Lung (tissue), 12 donors: ENCODE measurements around the gene ALS2CL. TPM values are rescaled to one million over a fixed set of nuclear protein-coding genes. Genes with fewer than 3 reads are reported as not detected.

Experiments
- ATAC-seq: fragments of 200-7000 bp; cut with Tn5 transposase; one replicate; pipeline ENCODE4 v1.9.1; 2020; ENCODE audit warnings: moderate number of reproducible peaks; ENCODE audit not compliant: insufficient read depth, low FRiP score
- DNase-seq, 3 donors: peaks; one replicate each; pipeline ENCODE4 v3.0.0-alpha.2; 2013 to 2017
- H3K27ac ChIP-seq, 2 donors: one replicate each; pipeline ENCODE4 v1.5.1; 2013; ENCODE audit warnings: mild to moderate bottlenecking in 2 of 2, moderate library complexity in 2 of 2, control low read depth in 1 of 2, inconsistent platforms in 1 of 2, low read depth in 1 of 2, low read length in 1 of 2
- H3K27me3 ChIP-seq, 3 donors: one replicate each; pipeline ENCODE4 v1.5.1; 2013; ENCODE audit warnings: low read length in 2 of 3; ENCODE audit not compliant: control insufficient read depth in 3 of 3, insufficient read depth in 3 of 3
- H3K36me3 ChIP-seq, 4 donors: one replicate each; pipeline ENCODE4 v1.5.1; 2013; ENCODE audit warnings: low read length in 4 of 4, mild to moderate bottlenecking in 1 of 4, moderate library complexity in 1 of 4; ENCODE audit not compliant: control insufficient read depth in 4 of 4, insufficient read depth in 4 of 4
- H3K4me1 ChIP-seq, 5 donors: one replicate each; pipeline ENCODE4 v1.5.1; 2013; ENCODE audit warnings: low read length in 5 of 5, mild to moderate bottlenecking in 2 of 5, moderate library complexity in 1 of 5; ENCODE audit not compliant: control insufficient read depth in 5 of 5, insufficient read depth in 5 of 5
- H3K4me3 ChIP-seq: one replicate; pipeline ENCODE4 v1.5.1; 2013; ENCODE audit warnings: mild to moderate bottlenecking, control low read depth, moderate library complexity
- H3K9ac ChIP-seq, 2 donors: one replicate each; pipeline ENCODE4 v1.5.1; 2013; ENCODE audit warnings: low read length in 2 of 2, control low read depth in 1 of 2; ENCODE audit not compliant: insufficient read depth in 1 of 2
- H3K9me3 ChIP-seq, 4 donors: one replicate each; pipeline ENCODE4 v1.5.1; 2013; ENCODE audit warnings: low read length in 3 of 4, mild to moderate bottlenecking in 1 of 4, moderate library complexity in 1 of 4; ENCODE audit not compliant: control insufficient read depth in 4 of 4, insufficient read depth in 3 of 4
- WGBS, 2 donors: extraction: QIAGEN DNeasy Blood & Tissue Kit; methylation state at CpG; one replicate each; pipeline ENCODE4 v1.1.7; 2013; 5-methylcytosine and 5-hydroxymethylcytosine counted together
- polyA plus RNA-seq, 2 donors: library from polyadenylated mRNA; stranded (reverse); fragments of 200-250 nt; gene quantifications; one replicate each; pipeline ENCODE4 v1.2.1, GENCODE V29; 2013
- total RNA-seq, 2 donors: library from RNA; depleted of rRNA in 1 of 2; stranded (reverse); fragments of >200 nt in 1 of 2; gene quantifications; one replicate each; pipeline ENCODE4 v1.2.1, GENCODE V29; 2014 to 2021
- TF ChIP-seq, protein P1 (sequence below): IDR thresholded peaks from 2 replicates; pipeline ENCODE4 v1.5.1; 2012; ENCODE audit warnings: mild to moderate bottlenecking; ENCODE audit errors: control extremely low read depth, extremely low read depth
- donor health status: control.
- donor health status: control.
- donor health status: Bipolar disorder and iron deficiency.
- donor health status: healthy.
- donor health status: DM: yes; HTN: yes; CAD: no.

Gene ALS2CL
- total and polyA plus RNA-seq, 4 donors: 23.6 to 58.5 (median 48.9) TPM

DNA sequence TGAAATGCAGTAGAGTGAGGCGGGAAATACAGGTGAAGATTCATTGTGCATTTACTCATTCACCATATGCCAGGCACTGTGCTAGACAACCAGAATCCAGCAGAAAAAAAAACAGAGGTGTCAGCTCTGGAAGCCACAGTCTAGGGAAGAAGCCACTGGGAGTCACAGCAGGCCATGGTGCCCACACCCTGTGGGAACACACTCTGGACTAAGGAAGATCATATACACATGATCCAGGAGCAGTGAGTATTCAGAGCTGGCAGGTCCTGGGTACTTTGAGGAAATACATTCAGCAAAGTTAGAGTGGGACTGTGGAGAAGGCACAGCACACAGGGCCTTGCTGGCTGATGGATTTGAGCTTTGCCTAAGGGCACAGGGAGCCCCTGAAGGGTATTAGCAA, 66.4 kb downstream of the ALS2CL start:
- Histone ChIP-seq H3K27me3 (no peaks in the 10 kb centered on the region), H3K9ac (no peak overlapping the region), H3K27ac (no peak overlapping the region), H3K4me3 (no peak overlapping the region), H3K36me3 (no peaks in the 10 kb centered on the region), H3K9me3 (no peaks in the 10 kb centered on the region), H3K4me1 (peaks cover 0 to 25% (median 6%) of the 10 kb centered on the region in 5 donors)
- DNase-seq (no peak), ATAC-seq (no peak)
- TF ChIP-seq, protein P1, sequence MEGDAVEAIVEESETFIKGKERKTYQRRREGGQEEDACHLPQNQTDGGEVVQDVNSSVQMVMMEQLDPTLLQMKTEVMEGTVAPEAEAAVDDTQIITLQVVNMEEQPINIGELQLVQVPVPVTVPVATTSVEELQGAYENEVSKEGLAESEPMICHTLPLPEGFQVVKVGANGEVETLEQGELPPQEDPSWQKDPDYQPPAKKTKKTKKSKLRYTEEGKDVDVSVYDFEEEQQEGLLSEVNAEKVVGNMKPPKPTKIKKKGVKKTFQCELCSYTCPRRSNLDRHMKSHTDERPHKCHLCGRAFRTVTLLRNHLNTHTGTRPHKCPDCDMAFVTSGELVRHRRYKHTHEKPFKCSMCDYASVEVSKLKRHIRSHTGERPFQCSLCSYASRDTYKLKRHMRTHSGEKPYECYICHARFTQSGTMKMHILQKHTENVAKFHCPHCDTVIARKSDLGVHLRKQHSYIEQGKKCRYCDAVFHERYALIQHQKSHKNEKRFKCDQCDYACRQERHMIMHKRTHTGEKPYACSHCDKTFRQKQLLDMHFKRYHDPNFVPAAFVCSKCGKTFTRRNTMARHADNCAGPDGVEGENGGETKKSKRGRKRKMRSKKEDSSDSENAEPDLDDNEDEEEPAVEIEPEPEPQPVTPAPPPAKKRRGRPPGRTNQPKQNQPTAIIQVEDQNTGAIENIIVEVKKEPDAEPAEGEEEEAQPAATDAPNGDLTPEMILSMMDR: no peak
- WGBS, 2 donors: 90 to 100% methylated on average over 1 of the region's 1 CpG

DNA sequence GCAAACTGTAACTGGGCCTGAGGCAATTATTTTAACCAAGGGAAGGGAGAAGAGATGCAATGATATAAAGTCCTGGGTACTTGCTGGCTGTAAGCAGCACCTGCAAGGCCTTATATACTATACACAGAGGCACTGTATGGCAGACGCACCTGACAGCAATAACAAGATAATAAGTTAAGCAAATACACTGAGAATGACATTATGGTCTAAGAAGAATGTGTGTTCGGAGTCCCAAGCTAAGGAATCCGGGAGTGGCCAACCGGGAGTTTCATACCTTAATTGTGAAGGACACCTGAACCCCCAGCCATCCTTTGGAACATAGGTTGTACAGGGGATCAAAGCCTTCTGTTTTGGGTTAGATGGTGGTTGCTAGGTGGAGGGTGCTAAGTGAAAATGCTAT, 67.4 kb downstream of the ALS2CL start:
- H3K4me1 ChIP-seq: peaks cover 0 to 25% (median 6%) of the 10 kb centered on the region in 5 donors
- 85 to 91% methylated on average over 4 of the region's 4 CpGs for WGBS, 2 donors
- ATAC-seq (no peak), DNase-seq (no peak)
- H3K4me3 ChIP-seq: no peak overlapping the region
- H3K36me3 ChIP-seq: no peaks in the 10 kb centered on the region
- H3K9me3 ChIP-seq: no peaks in the 10 kb centered on the region
- no peak overlapping the region for H3K27ac ChIP-seq
- TF ChIP-seq, protein P1: no peak
- H3K9ac ChIP-seq: no peak overlapping the region
- no peaks in the 10 kb centered on the region for H3K27me3 ChIP-seq

DNA sequence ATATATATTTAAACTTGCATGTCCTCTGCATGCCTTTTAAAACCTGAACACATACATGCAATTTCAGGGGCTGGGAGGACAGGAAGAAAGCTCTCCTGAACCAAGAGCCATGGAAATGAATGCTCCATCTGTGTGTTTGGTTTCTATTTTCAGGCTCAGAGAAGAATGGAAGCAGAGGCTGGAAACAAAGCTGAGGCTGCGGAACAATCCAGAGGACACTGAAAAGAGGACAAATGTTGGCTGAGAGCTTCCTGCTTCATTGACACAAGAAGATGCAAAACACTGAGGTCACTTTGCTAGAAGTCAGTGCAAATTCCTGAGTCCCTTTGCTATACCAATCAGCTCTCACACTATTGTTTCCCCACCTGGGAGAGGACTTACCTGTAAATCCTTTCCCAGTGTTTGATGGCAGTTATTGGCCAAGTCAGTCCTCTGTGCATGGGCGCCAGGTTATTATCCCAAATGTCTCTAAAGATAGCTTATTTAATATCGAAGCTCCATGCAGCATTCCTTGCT, 68.4 kb downstream of the ALS2CL start:
- ATAC-seq: no peak
- 89 to 91% methylated on average over 3 of the region's 3 CpGs for WGBS, 2 donors
- H3K4me1 ChIP-seq: peaks cover 0 to 21% (median 5%) of the 10 kb centered on the region in 5 donors
- no peaks in the 10 kb centered on the region for H3K36me3 ChIP-seq
- H3K9me3 ChIP-seq: no peaks in the 10 kb centered on the region
- no peak overlapping the region for H3K27ac ChIP-seq
- no peaks in the 10 kb centered on the region for H3K27me3 ChIP-seq
- TF ChIP-seq, protein P1: no peak
- no peak overlapping the region for H3K9ac ChIP-seq
- no peak for DNase-seq
- H3K4me3 ChIP-seq: no peak overlapping the region

DNA sequence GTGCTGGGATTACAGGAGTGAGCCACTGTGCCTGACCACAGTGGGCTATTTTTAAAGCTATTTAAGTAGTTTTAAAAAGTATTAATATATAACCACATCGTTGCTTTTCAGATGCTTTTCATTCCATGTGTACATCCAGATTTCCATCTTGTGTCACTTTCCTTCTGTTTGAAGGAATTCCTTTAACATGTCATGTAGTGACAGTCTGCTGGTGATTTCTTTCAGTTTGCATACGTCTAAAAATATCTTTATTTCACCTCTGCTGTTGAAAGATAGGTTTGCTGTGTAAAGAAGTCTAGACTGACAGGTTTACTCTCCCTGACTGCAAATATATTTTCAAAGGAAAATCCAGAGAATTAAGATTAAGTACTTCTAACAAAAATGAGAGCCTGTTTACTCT, 68.9 kb downstream of the ALS2CL start:
- Histone ChIP-seq H3K9me3 (no peaks in the 10 kb centered on the region), H3K9ac (no peak overlapping the region), H3K27me3 (no peaks in the 10 kb centered on the region), H3K4me3 (no peak overlapping the region), H3K36me3 (no peaks in the 10 kb centered on the region), H3K27ac (no peak overlapping the region), H3K4me1 (peaks cover 0 to 16% (median 5%) of the 10 kb centered on the region in 5 donors)
- DNase-seq: no peak
- 57 to 70% methylated on average over 2 of the region's 2 CpGs for WGBS, 2 donors
- ATAC-seq: no peak
- TF ChIP-seq, protein P1: no peak
